HepG2 (cell line): ENCODE data around the gene ADAT3. TPM values are rescaled to one million over a fixed set of nuclear protein-coding genes. Genes with fewer than 3 reads are reported as not detected.

Source experiments
- ATAC-seq: fragments of 200-7000 bp; cut with Tn5 transposase; 3 replicates; pipeline ENCODE4 v1.9.1; 2020; ENCODE audit warnings: mild to moderate bottlenecking, moderate library complexity
- BruUV-seq: library from RNA; stranded (reverse); fragments of 400-500 nt; replicated peaks from 2 replicates; lab custom pipeline; 2021; lab: Mats Ljungman, UMichigan
- CTCF ChIA-PET: fragments of 300-600 bp; formaldehyde crosslinking; extraction: SDS; loops from one replicate; lab custom pipeline; 2021; ENCODE audit warnings: low total read pairs, inconsistent platforms, low intra/inter-chr PET ratio; lab: Yijun Ruan, JAX
- POLR2A ChIA-PET: fragments of 350-600 bp; sonication (Branson Sonifier 250); formaldehyde crosslinking; loops from one replicate; lab custom pipeline; 2020; ENCODE audit warnings: antibody characterized with exemption, inconsistent platforms; lab: Yijun Ruan, JAX
- DNase-seq: peaks from one replicate; pipeline ENCODE4 v3.0.0-alpha.2; 2015; ENCODE audit warnings: low spot score
- FAIRE-seq: peaks from 3 replicates; lab custom pipeline; 2011; peaks lifted over from hg19 to GRCh38; lab: Jason Lieb, UNC
- H2AFZ ChIP-seq: one replicate; pipeline ENCODE4 v1.6.1; 2011; ENCODE audit warnings: low read length, inconsistent platforms
- H3K27ac ChIP-seq: fragments of 300-600 bp; 3 replicates; pipeline ENCODE4 v1.8.0; 2011; ENCODE audit warnings: mixed run types, mild to moderate bottlenecking, mixed read lengths, low read length, inconsistent platforms; ENCODE audit not compliant: insufficient read depth; ENCODE audit errors: extremely low read length
- H3K27me3 ChIP-seq, 2 experiments: fragments of 200-600 bp in 1 of 2; 2 replicates in 1 of 2; 3 replicates in 1 of 2; pipeline versions ENCODE4 v1.6.0 to v1.8.0; 2011; ENCODE audit warnings: low read length in 2 of 2, mild to moderate bottlenecking in 2 of 2, moderate library complexity in 2 of 2, inconsistent platforms in 1 of 2; ENCODE audit not compliant: insufficient read depth in 2 of 2, control insufficient read depth in 1 of 2
- H3K36me3 ChIP-seq, 2 experiments: fragments of 200-600 bp in 1 of 2; replicated peaks in 1 of 2; 2 replicates in 1 of 2; 3 replicates in 1 of 2; pipeline versions ENCODE4 v1.5.1 to v1.8.0; 2011; ENCODE audit warnings: low read length in 2 of 2, inconsistent platforms in 1 of 2; ENCODE audit not compliant: insufficient read depth in 2 of 2, control insufficient read depth in 1 of 2
- H3K4me1 ChIP-seq: 2 replicates; pipeline ENCODE4 v1.5.1; 2012; ENCODE audit warnings: low read length, inconsistent platforms; ENCODE audit not compliant: insufficient read depth
- H3K4me2 ChIP-seq: 2 replicates; pipeline ENCODE4 v1.6.0; 2011; ENCODE audit warnings: low read depth, low read length, inconsistent platforms
- H3K4me3 ChIP-seq, 3 experiments: fragments of 200-600 bp in 1 of 3; sonication (generic), shearing (Covaris generic) in 1 of 3; replicated peaks in 1 of 3; 2 replicates each; pipeline ENCODE4 v1.5.1; 2011 to 2016; ENCODE audit warnings: low read length in 3 of 3, inconsistent platforms in 2 of 3, low read depth in 2 of 3, mild to moderate bottlenecking in 2 of 3, control low read depth in 1 of 3, mixed read lengths in 1 of 3; ENCODE audit not compliant: insufficient read depth in 1 of 3
- H3K79me2 ChIP-seq: one replicate; pipeline ENCODE4 v1.6.1; 2011; ENCODE audit warnings: low read length, inconsistent platforms; ENCODE audit not compliant: insufficient read depth
- H3K9ac ChIP-seq: 2 replicates; pipeline ENCODE4 v1.6.0; 2011; ENCODE audit warnings: mild to moderate bottlenecking, low read depth, low read length, inconsistent platforms; ENCODE audit not compliant: insufficient read depth
- H3K9me3 ChIP-seq: 2 replicates; pipeline ENCODE4 v1.5.1; 2012; ENCODE audit warnings: mild to moderate bottlenecking, low read length
- H4K20me1 ChIP-seq: 2 replicates; pipeline ENCODE4 v1.6.0; 2011; ENCODE audit warnings: inconsistent platforms, mild to moderate bottlenecking, low read length, moderate library complexity; ENCODE audit not compliant: insufficient read depth
- HBP1 ChIP-seq: IDR thresholded peaks from 2 replicates; pipeline ENCODE4 v1.6.1; 2016; ENCODE audit warnings: low read depth, control low read depth
- MAF1 ChIP-seq: sonication (generic); formaldehyde crosslinking; IDR thresholded peaks from 2 replicates; pipeline ENCODE4 v1.5.0; 2020; ENCODE audit warnings: missing genetic modification reagents, borderline replicate concordance
- MNT ChIP-seq: fragments of 450-650 bp; IDR thresholded peaks from 2 replicates; pipeline ENCODE4 v1.6.1; 2016
- PLRG1 ChIP-seq: fragments of 450-650 bp; conservative IDR thresholded peaks from 2 replicates; pipeline ENCODE4 v1.6.1; 2016
- PLSCR1 ChIP-seq: sonication (generic); formaldehyde crosslinking; IDR thresholded peaks from 2 replicates; pipeline ENCODE4 v1.5.0; 2020; ENCODE audit warnings: missing genetic modification reagents, mild to moderate bottlenecking, borderline replicate concordance
- SALL1 ChIP-seq: sonication (generic); formaldehyde crosslinking; IDR thresholded peaks from 2 replicates; pipeline ENCODE4 v1.8.0; 2022; ENCODE audit warnings: mild to moderate bottlenecking, missing genetic modification reagents
- TRIM24 ChIP-seq: sonication (generic); formaldehyde crosslinking; IDR thresholded peaks from 2 replicates; pipeline ENCODE4 v1.8.0; 2022; ENCODE audit warnings: mild to moderate bottlenecking, missing genetic modification reagents
- ZFP1 ChIP-seq: IDR thresholded peaks from 2 replicates; pipeline ENCODE4 v1.6.1; 2016
- ZNF143 ChIP-seq: sonication (generic); formaldehyde crosslinking; IDR thresholded peaks from 2 replicates; pipeline ENCODE4 v1.4.0; 2020; ENCODE audit warnings: missing genetic modification reagents
- WGBS: methylation state at CpG from one replicate; pipeline ENCODE4 v1.1.6; 2017; ENCODE audit warnings: low lambda C conversion rate; 5-methylcytosine and 5-hydroxymethylcytosine counted together
- in situ Hi-C: cut with HindIII; loops from 2 replicates; pipeline ENCODE4 v1.10.0; 2017; ENCODE audit warnings: low pct_unique_long_range_greater_than_20kb; ENCODE audit not compliant: extremely low pct_ligation_motif_present
- intact Hi-C: fragments of 100-400 bp; cut with micrococcal nuclease; formaldehyde crosslinking; loops from one replicate; pipeline ENCODE4 v1.10.0; 2022; ENCODE audit not compliant: unreplicated experiment
- polyA plus RNA-seq, 8 experiments: library from polyadenylated mRNA; depleted of rRNA in 3 of 8; stranded (reverse) in 7 of 8; unstranded in 1 of 8; fragments of >200 nt; fragmentation: Illumina TruSeq in 4 of 8; extraction: Trizol in 4 of 8; gene quantifications; 2 replicates each; pipeline versions ENCODE4 v1.2.1 to v1.2.3, GENCODE V29; 2011 to 2016; ENCODE audit warnings: low read depth in 4 of 8, missing spikeins in 1 of 8, mixed read lengths in 1 of 8; ENCODE audit not compliant: insufficient read depth in 1 of 8
- total RNA-seq, 5 experiments: library from RNA; depleted of rRNA; stranded (reverse); fragments of >200 nt; fragmentation: Illumina TruSeq; extraction: Trizol; gene quantifications; 2 replicates each; pipeline ENCODE4 v1.2.3, GENCODE V29; 2016; ENCODE audit warnings: low read depth in 1 of 5

The ADAT3 gene
- total and polyA plus RNA-seq, 2 of the 13 experiments (the other 11 are each of a cell fraction or from before 2014, with no cell fraction given), result 0.95 to 3.5 TPM

- TF ChIP-seq HBP1 (CRISPR knock-in tag) (no peak), PLRG1 (no peak), PLSCR1 (CRISPR knock-in tag) (no peak), ZNF143 (CRISPR knock-in tag) (no peak), TRIM24 (CRISPR knock-in tag) (no peak)
Observed at GRCh38 chr19:1933244-1933643, 28.0 kb downstream of the ADAT3 start (continued).

GRCh38 chr19:1933942-1934341, 28.7 kb downstream of the ADAT3 start:
- Histone ChIP-seq H2AFZ (no peak overlapping the region), H3K27me3 (no peaks in the 10 kb centered on the region), H3K4me2 (no peak overlapping the region), H4K20me1 (no peaks in the 10 kb centered on the region), H3K36me3 (no peaks in the 10 kb centered on the region), H3K9ac (no peak overlapping the region), H3K9me3 (no peaks in the 10 kb centered on the region; the same call in 1 of the 2 replicates), H3K79me2 (no peaks in the 10 kb centered on the region), H3K27ac (no peak overlapping the region), H3K4me1 (peaks cover 36% of the 10 kb centered on the region), H3K4me3 (no peak overlapping the region)
- TF ChIP-seq MAF1 (no peak), MNT (peak; percentile 81), ZFP1 (CRISPR knock-in tag) (no peak), SALL1 (CRISPR knock-in tag) (no peak)
- ATAC-seq (no peak), FAIRE-seq (no peak), DNase-seq (no peak)
- WGBS, result 72% methylated on average over 8 of the region's 8 CpGs
- intact Hi-C loops (no loop called here), in situ Hi-C loops (loop anchor here (10.0 kb wide), 1 partner anchor 131 kb away; no protein-coding TSS in a partner anchor)
- POLR2A ChIA-PET, result no interaction called here
- BruUV-seq, result no TSS peak
- CTCF ChIA-PET, result no interaction called here
